ENCODE data around the gene AKT3.

DNA sequence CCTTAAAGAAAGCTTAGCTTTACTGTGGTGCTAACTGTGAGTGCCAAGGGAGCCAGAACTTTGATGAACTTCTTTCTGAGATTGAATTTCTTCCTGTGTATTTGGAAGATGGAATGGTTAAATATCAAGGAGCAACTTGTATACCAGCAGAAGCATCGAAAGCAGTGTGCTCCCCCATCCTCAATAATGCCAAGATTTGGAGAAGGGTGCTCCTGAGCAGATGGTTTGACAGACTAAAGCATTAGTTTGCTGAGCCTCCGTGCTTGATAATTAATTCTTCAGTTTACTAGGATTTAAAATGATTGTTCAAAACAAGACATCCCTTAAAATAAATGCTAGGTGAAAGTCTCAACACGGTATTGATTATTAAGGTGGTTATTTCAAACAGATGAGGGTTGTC, 42.4 kb upstream of the AKT3 start:
- TF ChIP-seq, protein P1, sequence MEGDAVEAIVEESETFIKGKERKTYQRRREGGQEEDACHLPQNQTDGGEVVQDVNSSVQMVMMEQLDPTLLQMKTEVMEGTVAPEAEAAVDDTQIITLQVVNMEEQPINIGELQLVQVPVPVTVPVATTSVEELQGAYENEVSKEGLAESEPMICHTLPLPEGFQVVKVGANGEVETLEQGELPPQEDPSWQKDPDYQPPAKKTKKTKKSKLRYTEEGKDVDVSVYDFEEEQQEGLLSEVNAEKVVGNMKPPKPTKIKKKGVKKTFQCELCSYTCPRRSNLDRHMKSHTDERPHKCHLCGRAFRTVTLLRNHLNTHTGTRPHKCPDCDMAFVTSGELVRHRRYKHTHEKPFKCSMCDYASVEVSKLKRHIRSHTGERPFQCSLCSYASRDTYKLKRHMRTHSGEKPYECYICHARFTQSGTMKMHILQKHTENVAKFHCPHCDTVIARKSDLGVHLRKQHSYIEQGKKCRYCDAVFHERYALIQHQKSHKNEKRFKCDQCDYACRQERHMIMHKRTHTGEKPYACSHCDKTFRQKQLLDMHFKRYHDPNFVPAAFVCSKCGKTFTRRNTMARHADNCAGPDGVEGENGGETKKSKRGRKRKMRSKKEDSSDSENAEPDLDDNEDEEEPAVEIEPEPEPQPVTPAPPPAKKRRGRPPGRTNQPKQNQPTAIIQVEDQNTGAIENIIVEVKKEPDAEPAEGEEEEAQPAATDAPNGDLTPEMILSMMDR (IDR thresholded peaks at IDR 0.05), result no peak
- TF ChIP-seq POLR2AphosphoS5 (IDR thresholded peaks at IDR 0.05), result no peak

Data from sigmoid colon (tissue), 4 donors.